Activated CD4-positive, alpha-beta T cell treated with anti-CD3 and anti-CD28 coated beads, Interleukin-2, amount 10 ng/mL, durations not matched to agents 24 days and 14 days (primary cell): Measurements from ENCODE around the gene SEMA5B. TPM values are rescaled to one million over a fixed set of nuclear protein-coding genes. Genes with fewer than 3 reads are reported as not detected.
A peak's percentile ranks its signal among the peaks of the same experiment; 100 is the strongest.

Experiments
- DNase-seq: peaks from one replicate; pipeline ENCODE4 v3.0.0; 2022
- H3K27ac Mint-ChIP-seq: one replicate; pipeline ENCODE4 v1.8.0; 2022; ENCODE audit warnings: mild to moderate bottlenecking, mixed read lengths
- H3K27me3 Mint-ChIP-seq: one replicate; pipeline ENCODE4 v1.8.0; 2022; ENCODE audit warnings: mixed read lengths
- H3K36me3 Mint-ChIP-seq: one replicate; pipeline ENCODE4 v1.8.0; 2022; ENCODE audit warnings: low read depth, mild to moderate bottlenecking, mixed read lengths
- H3K4me1 Mint-ChIP-seq: one replicate; pipeline ENCODE4 v1.8.0; 2021; ENCODE audit warnings: mixed read lengths
- H3K4me3 Mint-ChIP-seq: one replicate; pipeline ENCODE4 v1.8.0; 2022; ENCODE audit warnings: mild to moderate bottlenecking, moderate library complexity, mixed read lengths
- H3K9me3 Mint-ChIP-seq: one replicate; pipeline ENCODE4 v1.8.0; 2021; ENCODE audit warnings: mixed read lengths
- intact Hi-C: fragments of 100-400 bp; cut with micrococcal nuclease; formaldehyde crosslinking; loops from one replicate; pipeline ENCODE4 v1.15.1; 2023
- total RNA-seq: library from RNA; stranded (reverse); gene quantifications from 2 replicates; pipeline ENCODE4 v1.2.3, GENCODE V29; 2022

Gene SEMA5B
- total RNA-seq, 1 donor from 2014 or later, result not detected

GRCh38 chr3:122989856-122990575 lies 37.5 kb downstream of the SEMA5B start:
- Mint-ChIP-seq H3K4me3 (no peak overlapping the region), H3K4me1 (no peaks in the 10 kb centered on the region), H3K9me3 (no peaks in the 10 kb centered on the region), H3K27me3 (peaks cover 54% of the 10 kb centered on the region), H3K36me3 (no peaks in the 10 kb centered on the region), H3K27ac (no peak overlapping the region)
- no peak for DNase-seq
- intact Hi-C loops, result no loop called here

- Mint-ChIP-seq H3K4me3 (no peak overlapping the region), H3K4me1 (no peaks in the 10 kb centered on the region), H3K27ac (no peak overlapping the region), H3K9me3 (no peaks in the 10 kb centered on the region), H3K27me3 (peaks cover 45% of the 10 kb centered on the region), H3K36me3 (no peaks in the 10 kb centered on the region)
- intact Hi-C loops, result no loop called here
- no peak for DNase-seq
Measured at GRCh38 chr3:122988508-122988907, 39.1 kb downstream of the SEMA5B start.

GRCh38 chr3:122987736-122988319 lies 39.7 kb downstream of the SEMA5B start:
- no peaks in the 10 kb centered on the region for H3K9me3 Mint-ChIP-seq
- no peaks in the 10 kb centered on the region for H3K4me1 Mint-ChIP-seq
- no peak overlapping the region for H3K27ac Mint-ChIP-seq
- H3K4me3 Mint-ChIP-seq, result no peak overlapping the region
- intact Hi-C loops, result no loop called here
- peaks cover 46% of the 10 kb centered on the region for H3K27me3 Mint-ChIP-seq
- no peak for DNase-seq
- no peaks in the 10 kb centered on the region for H3K36me3 Mint-ChIP-seq

- no peaks in the 10 kb centered on the region for H3K9me3 Mint-ChIP-seq
- H3K4me3 Mint-ChIP-seq, result no peak overlapping the region
- no peaks in the 10 kb centered on the region for H3K36me3 Mint-ChIP-seq
- H3K27ac Mint-ChIP-seq, result no peak overlapping the region
- H3K4me1 Mint-ChIP-seq, result no peaks in the 10 kb centered on the region
- peaks cover 46% of the 10 kb centered on the region for H3K27me3 Mint-ChIP-seq
- no peak for DNase-seq
- intact Hi-C loops, result no loop called here
Measured at GRCh38 chr3:122987231-122987630, 40.3 kb downstream of the SEMA5B start.

GRCh38 chr3:122986693-122987179 lies 40.8 kb downstream of the SEMA5B start:
- no peaks in the 10 kb centered on the region for H3K4me1 Mint-ChIP-seq
- DNase-seq, result no peak
- H3K4me3 Mint-ChIP-seq, result no peak overlapping the region
- no peaks in the 10 kb centered on the region for H3K9me3 Mint-ChIP-seq
- intact Hi-C loops, result no loop called here
- H3K36me3 Mint-ChIP-seq, result no peaks in the 10 kb centered on the region
- H3K27me3 Mint-ChIP-seq, result peaks cover 46% of the 10 kb centered on the region
- H3K27ac Mint-ChIP-seq, result no peak overlapping the region

- Mint-ChIP-seq H3K4me3 (no peak overlapping the region), H3K36me3 (no peaks in the 10 kb centered on the region), H3K27ac (no peak overlapping the region), H3K4me1 (no peaks in the 10 kb centered on the region), H3K27me3 (peaks cover 41% of the 10 kb centered on the region), H3K9me3 (no peaks in the 10 kb centered on the region)
- DNase-seq, result no peak
- intact Hi-C loops, result no loop called here
Measured at GRCh38 chr3:122985539-122985938, 42.0 kb downstream of the SEMA5B start.

- Mint-ChIP-seq H3K36me3 (no peaks in the 10 kb centered on the region), H3K27ac (no peak overlapping the region), H3K27me3 (peaks cover 37% of the 10 kb centered on the region), H3K9me3 (no peaks in the 10 kb centered on the region), H3K4me1 (no peaks in the 10 kb centered on the region), H3K4me3 (no peak overlapping the region)
- intact Hi-C loops, result no loop called here
- DNase-seq, result no peak
Measured at GRCh38 chr3:122984650-122985049, 42.9 kb downstream of the SEMA5B start.

GRCh38 chr3:122984007-122984406 lies 43.6 kb downstream of the SEMA5B start:
- peaks cover 37% of the 10 kb centered on the region for H3K27me3 Mint-ChIP-seq
- no peaks in the 10 kb centered on the region for H3K36me3 Mint-ChIP-seq
- intact Hi-C loops, result no loop called here
- peaks cover under 1% of the 10 kb centered on the region for H3K4me1 Mint-ChIP-seq
- no peak for DNase-seq
- no peak overlapping the region for H3K4me3 Mint-ChIP-seq
- no peak overlapping the region for H3K27ac Mint-ChIP-seq
- no peaks in the 10 kb centered on the region for H3K9me3 Mint-ChIP-seq

GRCh38 chr3:122982216-122983185 lies 45.1 kb downstream of the SEMA5B start:
- peaks cover 5% of the 10 kb centered on the region for H3K4me1 Mint-ChIP-seq
- no peak for DNase-seq
- no peak overlapping the region for H3K4me3 Mint-ChIP-seq
- no peak overlapping the region for H3K27ac Mint-ChIP-seq
- intact Hi-C loops, result no loop called here
- no peaks in the 10 kb centered on the region for H3K36me3 Mint-ChIP-seq
- no peaks in the 10 kb centered on the region for H3K9me3 Mint-ChIP-seq
- peaks cover 25% of the 10 kb centered on the region for H3K27me3 Mint-ChIP-seq

- intact Hi-C loops, result no loop called here
- no peak for DNase-seq
- Mint-ChIP-seq H3K36me3 (no peaks in the 10 kb centered on the region), H3K4me1 (peaks cover 17% of the 10 kb centered on the region), H3K9me3 (no peaks in the 10 kb centered on the region), H3K4me3 (no peak overlapping the region), H3K27me3 (peaks cover 2% of the 10 kb centered on the region), H3K27ac (no peak overlapping the region)
Measured at GRCh38 chr3:122979211-122979610, 48.4 kb downstream of the SEMA5B start.

- no peak for DNase-seq
- Mint-ChIP-seq H3K4me1 (peaks cover 17% of the 10 kb centered on the region), H3K36me3 (no peaks in the 10 kb centered on the region), H3K27ac (no peak overlapping the region), H3K27me3 (peaks cover 2% of the 10 kb centered on the region), H3K4me3 (no peak overlapping the region), H3K9me3 (no peaks in the 10 kb centered on the region)
- intact Hi-C loops, result no loop called here
Measured at GRCh38 chr3:122978569-122978968, 49.0 kb downstream of the SEMA5B start.

- no peaks in the 10 kb centered on the region for H3K36me3 Mint-ChIP-seq
- no peaks in the 10 kb centered on the region for H3K9me3 Mint-ChIP-seq
- intact Hi-C loops, result no loop called here
- peaks cover 1% of the 10 kb centered on the region for H3K27me3 Mint-ChIP-seq
- no peak overlapping the region for H3K27ac Mint-ChIP-seq
- peaks cover 17% of the 10 kb centered on the region for H3K4me1 Mint-ChIP-seq
- H3K4me3 Mint-ChIP-seq, result no peak overlapping the region
- no peak for DNase-seq
Measured at GRCh38 chr3:122977746-122978466, 49.7 kb downstream of the SEMA5B start.

- Mint-ChIP-seq H3K4me1 (peaks cover 17% of the 10 kb centered on the region), H3K27me3 (peaks cover 4% of the 10 kb centered on the region), H3K9me3 (no peaks in the 10 kb centered on the region), H3K4me3 (peak overlapping the region; percentile 44), H3K27ac (no peak overlapping the region), H3K36me3 (no peaks in the 10 kb centered on the region)
- peak; percentile 70 for DNase-seq
- intact Hi-C loops, result no loop called here
Measured at GRCh38 chr3:122975924-122976293, 51.7 kb downstream of the SEMA5B start.
